Fibroblast of lung (primary cell): ENCODE results near the gene PPP1R3C.

Experiments
- CTCF ChIP-seq, 2 donors: IDR thresholded peaks in 1 of 2; conservative IDR thresholded peaks in 1 of 2; 1 replicate in 1 of 2; 2 replicates in 1 of 2; pipeline ENCODE4 v1.5.1; 2011 to 2012; ENCODE audit warnings: low read length in 2 of 2, control low read depth in 1 of 2, inconsistent platforms in 1 of 2, low read depth in 1 of 2, mild to moderate bottlenecking in 1 of 2
- EZH2 ChIP-seq: IDR thresholded peaks from 2 replicates; pipeline ENCODE4 v1.5.1; 2012; ENCODE audit warnings: low read length, control low read depth, mild to moderate bottlenecking; ENCODE audit errors: missing control alignments

DNA sequence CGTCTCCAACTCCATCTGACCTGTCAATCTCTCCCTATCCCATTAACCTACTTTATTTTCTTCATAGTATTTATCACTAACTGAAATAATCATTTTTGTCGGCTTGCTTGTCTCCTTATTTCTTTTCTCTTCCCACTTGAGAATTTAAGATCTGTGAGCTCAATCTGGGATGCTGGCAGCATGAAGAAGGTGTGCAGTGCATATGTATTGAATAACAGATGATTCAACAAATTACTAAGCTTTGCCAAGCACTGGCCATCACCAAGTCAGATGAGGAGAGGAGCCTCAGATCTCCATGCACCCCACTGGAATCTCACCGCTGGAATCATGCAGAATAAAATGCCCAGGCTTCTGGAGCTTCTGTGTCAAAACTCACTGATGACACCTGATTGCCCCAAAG, 47.6 kb upstream of the PPP1R3C start:
- TF ChIP-seq CTCF (conservative IDR thresholded peaks at IDR 0.05 in 1 of 2, IDR thresholded peaks at IDR 0.05 in 1 of 2; ENCODE audit: low read depth in 1 of 2, low read length in 2 of 2) (no peak), EZH2 (no peak)
